ENCODE measurements around the gene UBL5. TPM values are rescaled to one million over a fixed set of nuclear protein-coding genes. Genes with fewer than 3 reads are reported as not detected.
"Not testable (repeated sequence)": the region's sequence is repeated elsewhere in the genome, so short reads cannot be mapped to it uniquely, and the experiment has no call there.

UBL5 gene
- polyA plus RNA-seq, 1 of the 3 experiments (the other 2 are of a cell fraction), result 2,602 TPM

DNA sequence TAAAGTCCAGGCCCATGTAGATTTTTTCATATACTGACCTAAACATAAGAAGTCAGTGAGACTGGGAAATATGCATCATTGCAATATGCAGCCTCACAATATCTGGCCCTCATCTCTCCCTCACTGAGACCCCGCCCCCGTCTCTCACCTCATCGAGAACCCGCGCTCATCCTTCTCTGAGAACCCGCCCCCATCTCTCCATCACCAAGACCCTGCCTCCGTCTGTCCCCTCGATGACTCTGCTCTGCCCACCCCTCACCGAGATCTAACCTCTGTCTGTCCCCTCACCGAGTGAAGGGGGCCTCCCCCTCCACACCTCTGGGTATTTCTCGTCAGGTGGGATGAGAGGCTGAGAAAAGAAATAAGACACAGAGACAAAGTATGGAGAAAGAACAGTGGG, 38.7 kb upstream of the UBL5 start (continued):
- TF ChIP-seq SMC3 (IDR thresholded peaks at IDR 0.05; ENCODE audit: low read depth, low read length) (no peak), JUND (IDR thresholded peaks at IDR 0.05) (no peak), GABPA (IDR thresholded peaks at IDR 0.05; ENCODE audit: low read depth) (no peak), MEF2A (IDR thresholded peaks at IDR 0.05; ENCODE audit: borderline replicate concordance, low read depth) (no peak), RAD21 (IDR thresholded peaks at IDR 0.05; ENCODE audit: low read length) (no peak), YY1 (IDR thresholded peaks at IDR 0.05; ENCODE audit: low read depth) (no peak), USF1 (IDR thresholded peaks at IDR 0.05; ENCODE audit: borderline replicate concordance, low read depth) (no peak), CTCF (IDR thresholded peaks at IDR 0.05) (no peak), CHD2 (IDR thresholded peaks at IDR 0.05; ENCODE audit: low read length, partially characterized antibody) (no peak)

DNA sequence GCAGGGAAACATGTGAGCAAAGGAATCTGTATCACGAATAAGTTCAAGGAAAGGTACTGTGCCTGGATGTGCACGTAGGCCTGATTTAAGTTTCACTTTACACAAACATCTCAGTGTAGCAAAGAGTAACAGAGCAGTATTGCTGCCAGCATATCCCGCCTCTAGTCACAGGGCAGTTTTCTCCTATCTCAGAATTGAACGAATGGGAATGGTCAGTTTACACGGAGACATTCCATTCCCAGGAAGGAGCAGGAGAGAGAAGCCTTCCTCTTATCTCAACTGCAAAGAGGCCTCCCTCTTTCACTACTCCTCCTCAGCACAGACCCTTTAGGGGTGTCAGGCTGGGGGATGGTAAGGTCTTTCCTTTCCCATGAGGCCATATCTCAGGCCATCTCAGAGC, 38.1 kb upstream of the UBL5 start:
- H3K27ac ChIP-seq (ENCODE audit: low read depth in 2 of 2, low read length in 1 of 2); POLR2A ChIA-PET; H3K9me2 ChIP-seq; H4K20me1 ChIP-seq (ENCODE audit: insufficient read depth); H3F3A ChIP-seq (replicated peaks; ENCODE audit: insufficient read depth); H3K4me3 ChIP-seq (ENCODE audit: low read depth in 2 of 2, low read length in 1 of 2); H3K4me1 ChIP-seq (ENCODE audit: control insufficient read depth in 1 of 2, insufficient read depth in 2 of 2, low read depth in 1 of 2, low read length in 1 of 2); DNase-seq; H3K27me3 ChIP-seq (ENCODE audit: insufficient read depth); H3K9ac ChIP-seq; H3K4me2 ChIP-seq; H2AFZ ChIP-seq (ENCODE audit: low read depth); H3K79me2 ChIP-seq (ENCODE audit: insufficient read depth); H3K36me3 ChIP-seq (replicated peaks in 1 of 2; ENCODE audit: control insufficient read depth in 1 of 2, insufficient read depth in 2 of 2, low read length in 1 of 2); H3K9me3 ChIP-seq: not testable (repeated sequence)
- CTCF ChIA-PET, result interaction anchor here (2.1 kb wide), 1 partner anchor 164 kb away, joined by 13 read pairs; no protein-coding TSS in a partner anchor
- WGBS (ENCODE audit: low lambda C conversion rate), result 68% methylated on average over 5 of the region's 5 CpGs

GRCh38 chr19:9791073-9791367, 36.7 kb upstream of the UBL5 start:
- H3K27me3 ChIP-seq (ENCODE audit: insufficient read depth); POLR2A ChIA-PET; H3K79me2 ChIP-seq (ENCODE audit: insufficient read depth); H4K20me1 ChIP-seq (ENCODE audit: insufficient read depth); DNase-seq; H3K9ac ChIP-seq; H3K4me1 ChIP-seq (ENCODE audit: control insufficient read depth in 1 of 2, insufficient read depth in 2 of 2, low read depth in 1 of 2, low read length in 1 of 2); H3K9me2 ChIP-seq; H3K36me3 ChIP-seq (replicated peaks in 1 of 2; ENCODE audit: control insufficient read depth in 1 of 2, insufficient read depth in 2 of 2, low read length in 1 of 2); H3F3A ChIP-seq (replicated peaks; ENCODE audit: insufficient read depth); H3K9me3 ChIP-seq: not testable (repeated sequence)
- Histone ChIP-seq H2AFZ (ENCODE audit: low read depth) (peak overlapping the region; percentile 75), H3K4me2 (peak overlapping the region; percentile 61), H3K4me3 (ENCODE audit: low read depth in 2 of 2, low read length in 1 of 2) (peak overlapping the region in 1 of 2 experiments; percentile 37; a peak in 1 of 4 replicates), H3K27ac (ENCODE audit: low read depth in 2 of 2, low read length in 1 of 2) (peak overlapping the region in 1 of 2 experiments; percentile 39; a peak in 1 of 4 replicates)
- CTCF ChIA-PET, result interaction anchor here (0.9 to 2.1 kb wide), 3 partner anchors 165 to 269 kb away, joined by 3 to 13 read pairs (median 4); no protein-coding TSS in a partner anchor
- 95% methylated on average over 4 of the region's 6 CpGs for WGBS (ENCODE audit: low lambda C conversion rate)
